Measurements from ENCODE around the gene NFAT5.
"Not testable (repeated sequence)": the region's sequence is repeated elsewhere in the genome, so short reads cannot be mapped to it uniquely, and the experiment has no call there.

The NFAT5 gene

GRCh38 chr16:69596801-69597200, 31.0 kb downstream of the NFAT5 start:
- DNase-seq (ENCODE audit: low spot score): no peak

- no peak for DNase-seq (ENCODE audit: low spot score)
Observed at GRCh38 chr16:69598045-69598444, 32.3 kb downstream of the NFAT5 start.

GRCh38 chr16:69599731-69600130, 34.0 kb downstream of the NFAT5 start:
- DNase-seq (ENCODE audit: low spot score): no peak

- DNase-seq (ENCODE audit: low spot score): no peak
Observed at GRCh38 chr16:69600202-69600601, 34.4 kb downstream of the NFAT5 start.

GRCh38 chr16:69601250-69601649, 35.5 kb downstream of the NFAT5 start:
- no peak for DNase-seq (ENCODE audit: low spot score)

- DNase-seq (ENCODE audit: low spot score): no peak
Observed at GRCh38 chr16:69606985-69607384, 41.2 kb downstream of the NFAT5 start.

- no peak for DNase-seq (ENCODE audit: low spot score)
Observed at GRCh38 chr16:69607674-69608073, 41.9 kb downstream of the NFAT5 start.

- peak; percentile 26 for DNase-seq (ENCODE audit: low spot score)
Observed at GRCh38 chr16:69610356-69610755, 44.6 kb downstream of the NFAT5 start.

- DNase-seq (ENCODE audit: low spot score): no peak
Observed at GRCh38 chr16:69611103-69611640, 45.4 kb downstream of the NFAT5 start.

- no peak for DNase-seq (ENCODE audit: low spot score)
Observed at GRCh38 chr16:69613378-69614154, 47.8 kb downstream of the NFAT5 start.

GRCh38 chr16:69615528-69615927, 49.8 kb downstream of the NFAT5 start:
- no peak for DNase-seq (ENCODE audit: low spot score)

GRCh38 chr16:69616082-69616481, 50.3 kb downstream of the NFAT5 start:
- no peak for DNase-seq (ENCODE audit: low spot score)

- no peak for DNase-seq (ENCODE audit: low spot score)
Observed at GRCh38 chr16:69618307-69618706, 52.5 kb downstream of the NFAT5 start.

- DNase-seq (ENCODE audit: low spot score): no peak
Observed at GRCh38 chr16:69618721-69619120, 53.0 kb downstream of the NFAT5 start.

GRCh38 chr16:69619514-69619913, 53.7 kb downstream of the NFAT5 start:
- DNase-seq (ENCODE audit: low spot score): no peak

GRCh38 chr16:69620573-69620972, 54.8 kb downstream of the NFAT5 start:
- no peak for DNase-seq (ENCODE audit: low spot score)

GRCh38 chr16:69621225-69621624, 55.5 kb downstream of the NFAT5 start:
- no peak for DNase-seq (ENCODE audit: low spot score)

GRCh38 chr16:69626256-69626655, 60.5 kb downstream of the NFAT5 start:
- no peak for DNase-seq (ENCODE audit: low spot score)

GRCh38 chr16:69632828-69633227, 67.1 kb downstream of the NFAT5 start:
- no peak for DNase-seq (ENCODE audit: low spot score)

GRCh38 chr16:69633375-69633774, 67.6 kb downstream of the NFAT5 start:
- DNase-seq (ENCODE audit: low spot score): no peak

- DNase-seq (ENCODE audit: low spot score): not testable (repeated sequence)
Observed at GRCh38 chr16:69636563-69637146, 70.9 kb downstream of the NFAT5 start.

- DNase-seq (ENCODE audit: low spot score): not testable (repeated sequence)
Observed at GRCh38 chr16:69637206-69637865, 71.6 kb downstream of the NFAT5 start.

- not testable (repeated sequence) for DNase-seq (ENCODE audit: low spot score)
Observed at GRCh38 chr16:69643997-69644396, 78.2 kb downstream of the NFAT5 start.

All from iPS-NIHi11 (cell line).